Measurements from ENCODE around the gene EFCAB8. TPM values are rescaled to one million over a fixed set of nuclear protein-coding genes. Genes with fewer than 3 reads are reported as not detected.
"Not testable (repeated sequence)": the region's sequence is repeated elsewhere in the genome, so short reads cannot be mapped to it uniquely, and the experiment has no call there.

Gene EFCAB8
- total RNA-seq, 1 experiment from 2014 or later = 0.09 TPM

GRCh38 chr20:32962053-32962452 lies 103.3 kb downstream of the EFCAB8 start:
- Mint-ChIP-seq H3K27me3 (ENCODE audit: low read depth) (peaks cover 68% of the 10 kb centered on the region), H3K36me3 (ENCODE audit: insufficient read depth in 1 of 3, low read depth in 3 of 3) (peaks cover 0 to 7% (median 4%) of the 10 kb centered on the region in 3 experiments; a peak in 4 of 7 replicates), H3K27ac (no peak overlapping the region), H3K9me3 (peaks cover 11% of the 10 kb centered on the region in 2 experiments), H3K4me1 (peaks cover 7 to 8% of the 10 kb centered on the region in 2 experiments), H3K4me3 (no peak overlapping the region)
- no peak overlapping the region for H2BK12ac ChIP-seq (ENCODE audit: insufficient read length, low read depth, low read length)
- H3K23me2 ChIP-seq (ENCODE audit: insufficient read length, low read depth, low read length, poor library complexity, severe bottlenecking) = no peaks in the 10 kb centered on the region
- H3K56ac ChIP-seq (ENCODE audit: insufficient read length, low read depth, low read length) = no peak overlapping the region
- H4K8ac ChIP-seq (replicated peaks; ENCODE audit: insufficient read length, low read depth, low read length) = no peak overlapping the region
- H3K4me2 ChIP-seq (ENCODE audit: insufficient read depth, insufficient read length, low read length) = no peak overlapping the region
- no peak overlapping the region for H4K5ac ChIP-seq (ENCODE audit: insufficient read length, low read depth, low read length)
- H2BK15ac ChIP-seq (ENCODE audit: low read depth, low read length) = no peak overlapping the region
- no peak overlapping the region for H3K18ac ChIP-seq (ENCODE audit: insufficient read length, low read depth, low read length)
- no peak overlapping the region for H2BK20ac ChIP-seq (ENCODE audit: low read depth, low read length, poor library complexity, severe bottlenecking)
- H3K14ac ChIP-seq (ENCODE audit: insufficient read depth, low read length) = no peak overlapping the region
- H3K23ac ChIP-seq (ENCODE audit: insufficient read length, low read depth, low read length) = no peak overlapping the region
- no peaks in the 10 kb centered on the region for H3K27me3 ChIP-seq (ENCODE audit: insufficient read depth, low read length)
- no peaks in the 10 kb centered on the region for H3K9me3 ChIP-seq (ENCODE audit: control insufficient read depth, low read depth, low read length)
- no peak overlapping the region for H3K27ac ChIP-seq (ENCODE audit: insufficient read length, low read depth, low read length)
- no peak for DNase-seq
- H3K4me1 ChIP-seq (ENCODE audit: insufficient read depth, low read length) = no peaks in the 10 kb centered on the region
- H2AFZ ChIP-seq (ENCODE audit: low read length) = no peak overlapping the region
- no peaks in the 10 kb centered on the region for H4K20me1 ChIP-seq (ENCODE audit: control insufficient read depth, insufficient read depth, insufficient read length)
- WGBS (ENCODE audit: extremely low coverage, insufficient read length, low lambda C conversion rate) = no CpG with 5 or more reads among the region's 5 CpGs
- no peak overlapping the region for H3T11ph ChIP-seq (ENCODE audit: low read length)
- H3K79me2 ChIP-seq (ENCODE audit: insufficient read depth, low read length) = no peaks in the 10 kb centered on the region
- no peak overlapping the region for H3K4ac ChIP-seq (ENCODE audit: low read depth, low read length)
- H3K79me1 ChIP-seq (ENCODE audit: insufficient read depth, low read depth, low read length, poor library complexity, severe bottlenecking) = no peaks in the 10 kb centered on the region
- H4K91ac ChIP-seq (ENCODE audit: insufficient read length, low read depth, low read length) = no peak overlapping the region
- no peak overlapping the region for H2BK5ac ChIP-seq (ENCODE audit: insufficient read length, low read length)
- H2BK120ac ChIP-seq (ENCODE audit: low read depth, low read length, poor library complexity, severe bottlenecking) = no peak overlapping the region
- H3K9ac ChIP-seq (ENCODE audit: extremely low read depth, insufficient read length, low read length) = no peak overlapping the region
- TF ChIP-seq CTCF (conservative IDR thresholded peaks at IDR 0.05) = no peak
- no peak overlapping the region for H2AK5ac ChIP-seq (ENCODE audit: insufficient read length, low read length)

GRCh38 chr20:32962646-32963045 lies 103.9 kb downstream of the EFCAB8 start:
- not testable (repeated sequence) for H3K23me2 ChIP-seq (ENCODE audit: insufficient read length, low read depth, low read length, poor library complexity, severe bottlenecking); H3K27me3 ChIP-seq (ENCODE audit: insufficient read depth, low read length); H3K27ac ChIP-seq (ENCODE audit: insufficient read length, low read depth, low read length); H2BK12ac ChIP-seq (ENCODE audit: insufficient read length, low read depth, low read length); H3K18ac ChIP-seq (ENCODE audit: insufficient read length, low read depth, low read length); H3K4me2 ChIP-seq (ENCODE audit: insufficient read depth, insufficient read length, low read length); H2BK20ac ChIP-seq (ENCODE audit: low read depth, low read length, poor library complexity, severe bottlenecking); H3K14ac ChIP-seq (ENCODE audit: insufficient read depth, low read length); H2BK120ac ChIP-seq (ENCODE audit: low read depth, low read length, poor library complexity, severe bottlenecking); H2BK15ac ChIP-seq (ENCODE audit: low read depth, low read length); H3K9ac ChIP-seq (ENCODE audit: extremely low read depth, insufficient read length, low read length); H3K56ac ChIP-seq (ENCODE audit: insufficient read length, low read depth, low read length); H3K4me1 ChIP-seq (ENCODE audit: insufficient read depth, low read length); H3K36me3 Mint-ChIP-seq (ENCODE audit: insufficient read depth in 1 of 3, low read depth in 3 of 3); H4K20me1 ChIP-seq (ENCODE audit: control insufficient read depth, insufficient read depth, insufficient read length); H3K4ac ChIP-seq (ENCODE audit: low read depth, low read length); H3T11ph ChIP-seq (ENCODE audit: low read length); H3K9me3 Mint-ChIP-seq; H4K8ac ChIP-seq (replicated peaks; ENCODE audit: insufficient read length, low read depth, low read length); H2AK5ac ChIP-seq (ENCODE audit: insufficient read length, low read length); H4K91ac ChIP-seq (ENCODE audit: insufficient read length, low read depth, low read length); DNase-seq; H4K5ac ChIP-seq (ENCODE audit: insufficient read length, low read depth, low read length); H3K79me1 ChIP-seq (ENCODE audit: insufficient read depth, low read depth, low read length, poor library complexity, severe bottlenecking); H3K23ac ChIP-seq (ENCODE audit: insufficient read length, low read depth, low read length); H3K9me3 ChIP-seq (ENCODE audit: control insufficient read depth, low read depth, low read length); H3K4me1 Mint-ChIP-seq; H2AFZ ChIP-seq (ENCODE audit: low read length); H2BK5ac ChIP-seq (ENCODE audit: insufficient read length, low read length); H3K27ac Mint-ChIP-seq; H3K4me3 Mint-ChIP-seq; H3K79me2 ChIP-seq (ENCODE audit: insufficient read depth, low read length)
- WGBS (ENCODE audit: extremely low coverage, insufficient read length, low lambda C conversion rate) = no CpG with 5 or more reads among the region's 11 CpGs
- peaks cover 63% of the 10 kb centered on the region for H3K27me3 Mint-ChIP-seq (ENCODE audit: low read depth)

All from H9 (cell line).